Endodermal cell (in vitro differentiated cells): ENCODE measurements around the gene SNRNP35. TPM values are rescaled to one million over a fixed set of nuclear protein-coding genes. Genes with fewer than 3 reads are reported as not detected.
A peak's percentile ranks its signal among the peaks of the same experiment; 100 is the strongest.

ENCODE experiments used
- DNase-seq: peaks from one replicate; pipeline ENCODE4 v3.0.0-alpha.2; 2017
- H3K27ac ChIP-seq: 2 replicates; pipeline ENCODE4 v1.5.1; 2013; ENCODE audit warnings: mild to moderate bottlenecking, low read depth, low read length, moderate library complexity
- H3K27me3 ChIP-seq: 2 replicates; pipeline ENCODE4 v1.6.1; 2013; ENCODE audit warnings: mild to moderate bottlenecking, low read length, moderate library complexity; ENCODE audit not compliant: insufficient read depth, control insufficient read depth, poor library complexity, severe bottlenecking
- H3K36me3 ChIP-seq: 2 replicates; pipeline ENCODE4 v1.7.0; 2013; ENCODE audit warnings: mild to moderate bottlenecking, low read length, moderate library complexity; ENCODE audit not compliant: control insufficient read depth, insufficient read depth
- H3K4me1 ChIP-seq: one replicate; pipeline ENCODE4 v1.7.0; 2013; ENCODE audit warnings: low read length; ENCODE audit not compliant: control insufficient read depth, insufficient read depth
- H3K4me3 ChIP-seq: 2 replicates; pipeline ENCODE4 v1.5.1; 2013; ENCODE audit warnings: mild to moderate bottlenecking, low read length, moderate library complexity
- H3K9ac ChIP-seq: 2 replicates; pipeline ENCODE4 v1.6.1; 2013; ENCODE audit warnings: mild to moderate bottlenecking, low read length, moderate library complexity; ENCODE audit not compliant: poor library complexity, severe bottlenecking; ENCODE audit errors: extremely low read depth
- H3K9me3 ChIP-seq: 2 replicates; pipeline ENCODE4 v1.6.1; 2013; ENCODE audit warnings: mild to moderate bottlenecking, low read length, moderate library complexity; ENCODE audit not compliant: control insufficient read depth
- H3K27ac Mint-ChIP-seq: 2 replicates; pipeline ENCODE4 v1.8.0; 2020; ENCODE audit warnings: mixed read lengths
- H3K27me3 Mint-ChIP-seq: 2 replicates; pipeline ENCODE4 v1.8.0; 2021; ENCODE audit warnings: mild to moderate bottlenecking, mixed read lengths; ENCODE audit not compliant: insufficient read depth
- H3K36me3 Mint-ChIP-seq: 2 replicates; pipeline ENCODE4 v1.8.0; 2020; ENCODE audit warnings: low read depth, mixed read lengths
- H3K4me1 Mint-ChIP-seq: 2 replicates; pipeline ENCODE4 v1.8.0; 2020; ENCODE audit warnings: mixed read lengths
- H3K4me3 Mint-ChIP-seq: 2 replicates; pipeline ENCODE4 v1.8.0; 2020; ENCODE audit warnings: mild to moderate bottlenecking, moderate library complexity, mixed read lengths
- H3K9me3 Mint-ChIP-seq: 2 replicates; pipeline ENCODE4 v1.8.0; 2020; ENCODE audit warnings: mild to moderate bottlenecking, mixed read lengths
- WGBS, 2 experiments: methylation state at CpG; one replicate each; pipeline versions ENCODE4 v1.1.5 to v1.1.7; 2013; ENCODE audit warnings: missing lambda C conversion rate in 2 of 2, mixed read lengths in 1 of 2; ENCODE audit not compliant: insufficient coverage in 1 of 2, insufficient read length in 1 of 2; 5-methylcytosine and 5-hydroxymethylcytosine counted together
- total RNA-seq, 2 donors: library from RNA; stranded (reverse); fragmentation: NEBNext Ultra II Directional in 1 of 2; extraction: Animal tissue kit (Norgen Biotek cat#: 25700) in 1 of 2; gene quantifications; 2 replicates in 1 of 2; 3 replicates in 1 of 2; pipeline ENCODE4 v1.2.1, GENCODE V29; 2021
- TF ChIP-seq, protein P1 (sequence below): fragments of 200-600 bp; sonication (generic); conservative IDR thresholded peaks from 2 replicates; pipeline ENCODE4 v1.5.0; 2021; ENCODE audit warnings: antibody characterized with exemption, mild to moderate bottlenecking

The SNRNP35 gene
- total RNA-seq, 2 donors from 2014 or later = 17.9 to 24.9 TPM

DNA sequence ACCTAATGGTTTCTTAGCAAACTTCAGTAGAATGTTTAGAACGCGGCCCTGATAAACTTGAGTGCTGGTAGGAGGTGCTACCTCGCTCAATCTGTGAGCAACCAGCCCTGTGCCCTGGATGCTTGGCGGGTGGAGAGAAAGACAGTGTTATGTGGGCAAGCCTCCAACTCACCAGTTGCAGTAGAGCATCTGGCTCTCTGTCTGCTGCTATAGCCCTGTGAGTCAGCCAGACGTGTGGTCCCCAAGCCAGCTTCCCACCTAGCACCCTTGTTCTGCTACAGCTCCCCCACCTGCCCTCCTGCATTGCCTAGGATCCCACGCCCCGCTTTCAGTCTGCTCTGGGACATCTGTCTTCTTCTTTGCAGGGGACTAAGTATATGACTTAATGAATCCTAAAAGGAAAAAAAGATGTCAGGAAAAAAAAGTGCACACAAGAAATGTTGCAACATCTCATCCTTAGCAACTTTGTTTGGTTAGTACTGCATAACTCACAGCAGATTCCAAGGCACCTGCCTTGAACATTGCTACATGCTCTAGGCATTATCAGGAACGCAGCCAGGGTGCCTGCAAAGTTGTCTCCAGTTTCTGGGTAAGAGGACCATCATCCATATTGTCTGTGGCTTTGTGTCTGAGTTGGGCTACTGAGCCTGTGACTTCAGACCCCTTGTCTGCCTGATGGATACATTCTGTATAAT, 13.6 kb downstream of the SNRNP35 start:
- Histone ChIP-seq H3K27me3 (no peaks in the 10 kb centered on the region), H3K9ac (no peak overlapping the region), H3K27ac (no peak overlapping the region), H3K4me1 (no peaks in the 10 kb centered on the region), H3K4me3 (no peak overlapping the region), H3K9me3 (no peaks in the 10 kb centered on the region), H3K36me3 (peaks cover 42% of the 10 kb centered on the region)
- DNase-seq = no peak
- Mint-ChIP-seq H3K4me1 (peaks cover 14% of the 10 kb centered on the region), H3K4me3 (no peak overlapping the region), H3K36me3 (peaks cover 32% of the 10 kb centered on the region), H3K27ac (no peak overlapping the region), H3K27me3 (no peaks in the 10 kb centered on the region), H3K9me3 (no peaks in the 10 kb centered on the region)
- 93 to 100% methylated on average over 6 to 8 of the region's 8 CpGs for WGBS, 2 experiments
- TF ChIP-seq, protein P1, sequence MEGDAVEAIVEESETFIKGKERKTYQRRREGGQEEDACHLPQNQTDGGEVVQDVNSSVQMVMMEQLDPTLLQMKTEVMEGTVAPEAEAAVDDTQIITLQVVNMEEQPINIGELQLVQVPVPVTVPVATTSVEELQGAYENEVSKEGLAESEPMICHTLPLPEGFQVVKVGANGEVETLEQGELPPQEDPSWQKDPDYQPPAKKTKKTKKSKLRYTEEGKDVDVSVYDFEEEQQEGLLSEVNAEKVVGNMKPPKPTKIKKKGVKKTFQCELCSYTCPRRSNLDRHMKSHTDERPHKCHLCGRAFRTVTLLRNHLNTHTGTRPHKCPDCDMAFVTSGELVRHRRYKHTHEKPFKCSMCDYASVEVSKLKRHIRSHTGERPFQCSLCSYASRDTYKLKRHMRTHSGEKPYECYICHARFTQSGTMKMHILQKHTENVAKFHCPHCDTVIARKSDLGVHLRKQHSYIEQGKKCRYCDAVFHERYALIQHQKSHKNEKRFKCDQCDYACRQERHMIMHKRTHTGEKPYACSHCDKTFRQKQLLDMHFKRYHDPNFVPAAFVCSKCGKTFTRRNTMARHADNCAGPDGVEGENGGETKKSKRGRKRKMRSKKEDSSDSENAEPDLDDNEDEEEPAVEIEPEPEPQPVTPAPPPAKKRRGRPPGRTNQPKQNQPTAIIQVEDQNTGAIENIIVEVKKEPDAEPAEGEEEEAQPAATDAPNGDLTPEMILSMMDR = no peak

DNA sequence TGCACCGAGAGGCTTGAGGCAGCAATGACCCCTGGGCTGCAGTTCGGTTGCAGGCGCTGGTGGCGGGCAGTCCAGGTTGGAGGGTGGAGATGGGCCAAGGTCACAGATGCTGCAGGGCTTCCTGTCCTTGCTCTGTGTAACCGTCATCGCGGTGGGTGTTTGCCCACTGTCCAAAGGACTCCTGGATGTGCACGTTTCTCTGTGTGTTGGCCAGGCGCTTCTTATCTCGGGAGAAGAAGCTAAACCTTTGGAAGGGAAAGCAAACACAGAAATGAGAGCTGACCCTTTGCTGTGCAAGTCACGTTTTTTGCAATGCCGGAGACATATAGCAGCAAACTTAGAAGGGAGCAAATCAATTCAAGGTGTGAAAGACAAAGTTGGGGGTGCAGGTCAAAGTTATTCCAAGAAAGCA, 14.5 kb downstream of the SNRNP35 start:
- no peaks in the 10 kb centered on the region for H3K9me3 ChIP-seq
- no peak overlapping the region for H3K9ac ChIP-seq
- H3K36me3 Mint-ChIP-seq = peaks cover 38% of the 10 kb centered on the region
- no peak overlapping the region for H3K27ac Mint-ChIP-seq
- no peak for DNase-seq
- 96% methylated on average over 9 to 12 of the region's 12 CpGs for WGBS, 2 experiments
- peaks cover 14% of the 10 kb centered on the region for H3K4me1 Mint-ChIP-seq
- H3K27ac ChIP-seq = no peak overlapping the region
- H3K27me3 ChIP-seq = no peaks in the 10 kb centered on the region
- H3K27me3 Mint-ChIP-seq = no peaks in the 10 kb centered on the region
- H3K36me3 ChIP-seq = peaks cover 43% of the 10 kb centered on the region
- TF ChIP-seq, protein P1 = no peak
- no peaks in the 10 kb centered on the region for H3K9me3 Mint-ChIP-seq
- H3K4me1 ChIP-seq = no peaks in the 10 kb centered on the region
- H3K4me3 Mint-ChIP-seq = no peak overlapping the region
- H3K4me3 ChIP-seq = no peak overlapping the region

DNA sequence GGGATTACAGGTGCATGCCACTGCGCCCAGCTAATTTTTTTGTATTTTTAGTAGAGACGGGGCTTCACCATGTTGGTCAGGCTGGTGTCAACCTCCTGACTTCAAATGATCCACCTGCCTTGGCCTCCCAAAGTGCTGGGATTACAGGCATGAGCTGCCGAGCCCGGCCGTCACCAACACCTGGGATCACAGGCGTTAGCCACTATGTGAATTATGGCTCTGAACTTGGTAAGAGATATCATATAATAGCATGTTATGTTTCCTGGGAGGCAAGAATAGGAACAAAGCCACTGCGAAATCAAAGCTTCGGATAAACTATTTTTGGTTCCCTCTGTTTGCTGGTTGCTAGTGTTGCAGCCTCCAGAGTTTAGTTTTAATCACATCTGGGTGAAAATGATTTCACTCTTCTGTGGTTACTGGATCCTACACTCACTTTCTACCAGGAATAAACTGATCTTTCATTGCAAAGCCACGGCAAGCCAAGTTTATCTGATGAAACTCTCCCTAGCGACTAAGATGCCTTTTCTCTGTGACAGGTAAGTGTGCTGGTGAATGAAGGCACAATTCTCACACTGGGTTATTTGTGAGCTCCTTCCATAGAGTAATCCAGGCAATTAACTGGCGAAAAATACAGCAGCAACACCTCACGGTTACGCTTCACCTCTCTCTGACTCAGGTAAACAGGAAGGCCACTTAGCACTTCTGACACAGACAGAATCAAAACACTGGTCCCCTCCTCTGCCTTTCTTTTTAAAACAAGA, 16.7 kb downstream of the SNRNP35 start:
- TF ChIP-seq, protein P1 = no peak
- Histone ChIP-seq H3K9ac (no peak overlapping the region), H3K36me3 (peaks cover 52% of the 10 kb centered on the region), H3K4me3 (no peak overlapping the region), H3K27me3 (no peaks in the 10 kb centered on the region), H3K4me1 (no peaks in the 10 kb centered on the region), H3K27ac (no peak overlapping the region), H3K9me3 (no peaks in the 10 kb centered on the region)
- peaks cover 49% of the 10 kb centered on the region for H3K36me3 Mint-ChIP-seq
- H3K4me1 Mint-ChIP-seq = peaks cover 14% of the 10 kb centered on the region
- no peak for DNase-seq
- no peaks in the 10 kb centered on the region for H3K27me3 Mint-ChIP-seq
- WGBS, 2 experiments = 91 to 93% methylated on average over 13 of the region's 13 CpGs
- H3K4me3 Mint-ChIP-seq = no peak overlapping the region
- no peaks in the 10 kb centered on the region for H3K9me3 Mint-ChIP-seq
- H3K27ac Mint-ChIP-seq = peak overlapping the region; percentile 79
